Testis (tissue), 2 donors: ENCODE measurements around the gene KHDC4.

Experiments used
- POLR2A ChIP-seq: fragments of 450-650 bp; IDR thresholded peaks from one replicate; pipeline ENCODE4 v1.6.1; 2017; ENCODE audit warnings: antibody characterized with exemption, mild to moderate bottlenecking, moderate library complexity
- TF ChIP-seq, protein P1 (sequence below), 3 experiments: fragments of 450-650 bp in 2 of 3; fragments of 200-600 bp in 1 of 3; sonication (generic) in 1 of 3; IDR thresholded peaks; one replicate each; pipeline ENCODE4 v1.5.1; 2016 to 2019; ENCODE audit warnings: antibody characterized with exemption in 3 of 3, mild to moderate bottlenecking in 2 of 3, moderate library complexity in 1 of 3

DNA sequence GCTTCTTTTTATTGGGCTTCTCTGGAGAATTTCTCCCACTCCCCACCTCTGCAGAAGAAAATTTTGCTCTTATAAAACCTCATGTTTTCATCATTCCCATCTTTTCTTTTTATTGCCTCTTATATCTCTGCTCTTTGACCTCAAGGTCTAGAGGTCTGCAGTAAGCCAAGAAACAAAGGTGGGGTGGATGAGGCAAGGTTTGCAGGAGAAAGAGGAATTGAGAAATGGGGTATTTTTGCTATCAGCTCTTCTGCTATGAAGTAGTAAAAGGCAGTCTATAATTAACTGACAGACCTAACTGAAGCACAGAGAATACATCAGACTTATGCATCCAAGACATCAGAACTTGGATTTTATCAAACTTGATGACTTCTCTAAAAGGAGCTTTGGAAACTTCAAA lies 52.0 kb downstream of the KHDC4 start:
- TF ChIP-seq, protein P1, sequence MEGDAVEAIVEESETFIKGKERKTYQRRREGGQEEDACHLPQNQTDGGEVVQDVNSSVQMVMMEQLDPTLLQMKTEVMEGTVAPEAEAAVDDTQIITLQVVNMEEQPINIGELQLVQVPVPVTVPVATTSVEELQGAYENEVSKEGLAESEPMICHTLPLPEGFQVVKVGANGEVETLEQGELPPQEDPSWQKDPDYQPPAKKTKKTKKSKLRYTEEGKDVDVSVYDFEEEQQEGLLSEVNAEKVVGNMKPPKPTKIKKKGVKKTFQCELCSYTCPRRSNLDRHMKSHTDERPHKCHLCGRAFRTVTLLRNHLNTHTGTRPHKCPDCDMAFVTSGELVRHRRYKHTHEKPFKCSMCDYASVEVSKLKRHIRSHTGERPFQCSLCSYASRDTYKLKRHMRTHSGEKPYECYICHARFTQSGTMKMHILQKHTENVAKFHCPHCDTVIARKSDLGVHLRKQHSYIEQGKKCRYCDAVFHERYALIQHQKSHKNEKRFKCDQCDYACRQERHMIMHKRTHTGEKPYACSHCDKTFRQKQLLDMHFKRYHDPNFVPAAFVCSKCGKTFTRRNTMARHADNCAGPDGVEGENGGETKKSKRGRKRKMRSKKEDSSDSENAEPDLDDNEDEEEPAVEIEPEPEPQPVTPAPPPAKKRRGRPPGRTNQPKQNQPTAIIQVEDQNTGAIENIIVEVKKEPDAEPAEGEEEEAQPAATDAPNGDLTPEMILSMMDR (IDR thresholded peaks at IDR 0.05): no peak
- TF ChIP-seq POLR2A: no peak
